ENCODE measurements around the gene SAP30BP. TPM values are rescaled to one million over a fixed set of nuclear protein-coding genes. Genes with fewer than 3 reads are reported as not detected.

Gene SAP30BP
- total RNA-seq, 2 donors from 2014 or later = 47.2 to 59.6 TPM

GRCh38 chr17:75729351-75729750 is 62.2 kb downstream of the SAP30BP start:
- ATAC-seq (no peak), DNase-seq (no peak)
- intact Hi-C loops (cut with DNase I) = no loop called here

GRCh38 chr17:75730065-75730464 is 62.9 kb downstream of the SAP30BP start:
- intact Hi-C loops (cut with DNase I) = no loop called here
- ATAC-seq = no peak

GRCh38 chr17:75731086-75731715 is 64.1 kb downstream of the SAP30BP start:
- DNase-seq (no peak), ATAC-seq (no peak)
- intact Hi-C loops (cut with DNase I) = no loop called here

More at GRCh38 chr17:75730065-75730464, 62.9 kb downstream of the SAP30BP start:
- DNase-seq = no peak

GRCh38 chr17:75731716-75732498 is 64.8 kb downstream of the SAP30BP start:
- ATAC-seq (no peak), DNase-seq (no peak)
- intact Hi-C loops (cut with DNase I) = no loop called here

- no peak for ATAC-seq
- DNase-seq = no peak
- intact Hi-C loops (cut with DNase I) = no loop called here
Measured at GRCh38 chr17:75733471-75733870, 66.3 kb downstream of the SAP30BP start.

GRCh38 chr17:75734674-75735294 is 67.6 kb downstream of the SAP30BP start:
- DNase-seq (no peak), ATAC-seq (no peak)
- intact Hi-C loops (cut with DNase I) = no loop called here

GRCh38 chr17:75736173-75736835 is 69.2 kb downstream of the SAP30BP start:
- intact Hi-C loops (cut with DNase I) = no loop called here
- ATAC-seq = no peak
- no peak for DNase-seq

- intact Hi-C loops (cut with DNase I) = no loop called here
- DNase-seq (no peak), ATAC-seq (no peak)
Measured at GRCh38 chr17:75737133-75737962, 70.2 kb downstream of the SAP30BP start.

- intact Hi-C loops (cut with DNase I) = no loop called here
- ATAC-seq = peak; percentile 38 to 58
- DNase-seq = no peak
Measured at GRCh38 chr17:75738218-75738802, 71.2 kb downstream of the SAP30BP start.

GRCh38 chr17:75739174-75739573 is 72.0 kb downstream of the SAP30BP start:
- ATAC-seq (no peak), DNase-seq (no peak)
- intact Hi-C loops (cut with DNase I) = no loop called here

GRCh38 chr17:75739801-75740200 is 72.7 kb downstream of the SAP30BP start:
- ATAC-seq (no peak), DNase-seq (no peak)
- intact Hi-C loops (cut with DNase I) = no loop called here

GRCh38 chr17:75740215-75740614 is 73.1 kb downstream of the SAP30BP start:
- DNase-seq = no peak
- no peak for ATAC-seq
- intact Hi-C loops (cut with DNase I) = no loop called here

GRCh38 chr17:75740631-75741077 is 73.5 kb downstream of the SAP30BP start:
- ATAC-seq (no peak), DNase-seq (no peak)
- intact Hi-C loops (cut with DNase I) = no loop called here

- intact Hi-C loops (cut with DNase I) = no loop called here
- ATAC-seq = no peak
- no peak for DNase-seq
Measured at GRCh38 chr17:75742337-75742736, 75.2 kb downstream of the SAP30BP start.

- intact Hi-C loops (cut with DNase I) = no loop called here
- no peak for DNase-seq
- no peak for ATAC-seq
Measured at GRCh38 chr17:75743625-75744206, 76.6 kb downstream of the SAP30BP start.

- ATAC-seq (no peak), DNase-seq (no peak)
- intact Hi-C loops (cut with DNase I) = loop anchor here in 1 of 2 donors (5.0 kb wide), 1 partner anchor 71 kb away; no protein-coding TSS in a partner anchor
Measured at GRCh38 chr17:75748706-75749105, 81.6 kb downstream of the SAP30BP start.

GRCh38 chr17:75749545-75750389 is 82.6 kb downstream of the SAP30BP start:
- ATAC-seq = peak; percentile 65 to 79
- intact Hi-C loops (cut with DNase I) = loop anchor here (5.0 to 10.0 kb wide), 3 partner anchors 72 to 325 kb away; partner anchors contain the start of gene SMIM5 (in 1 of the 2)
- DNase-seq = peak; percentile 91

All from left cardiac atrium (tissue), 4 donors.